Osteocyte (in vitro differentiated cells): ENCODE data around the gene TECTB. TPM values are rescaled to one million over a fixed set of nuclear protein-coding genes. Genes with fewer than 3 reads are reported as not detected.

ENCODE experiments used
- DNase-seq: peaks from one replicate; pipeline ENCODE4 v3.0.0; 2021; ENCODE audit warnings: mixed read lengths; ENCODE audit not compliant: unreplicated experiment; ENCODE audit errors: extremely low spot score
- H3K27ac Mint-ChIP-seq: one replicate; pipeline ENCODE4 v1.8.0; 2021; ENCODE audit warnings: mild to moderate bottlenecking, mixed read lengths; ENCODE audit not compliant: unreplicated experiment
- H3K27me3 Mint-ChIP-seq: one replicate; pipeline ENCODE4 v1.8.0; 2021; ENCODE audit warnings: mixed read lengths; ENCODE audit not compliant: unreplicated experiment
- H3K36me3 Mint-ChIP-seq: one replicate; pipeline ENCODE4 v1.8.0; 2021; ENCODE audit warnings: mixed read lengths; ENCODE audit not compliant: unreplicated experiment
- H3K4me1 Mint-ChIP-seq: one replicate; pipeline ENCODE4 v1.8.0; 2021; ENCODE audit warnings: mixed read lengths; ENCODE audit not compliant: unreplicated experiment
- H3K4me3 Mint-ChIP-seq: one replicate; pipeline ENCODE4 v1.8.0; 2021; ENCODE audit warnings: mild to moderate bottlenecking, moderate library complexity, mixed read lengths; ENCODE audit not compliant: unreplicated experiment
- H3K9me3 Mint-ChIP-seq: one replicate; pipeline ENCODE4 v1.8.0; 2021; ENCODE audit warnings: mixed read lengths; ENCODE audit not compliant: unreplicated experiment
- CTCF ChIP-seq: fragments of 200-600 bp; sonication (generic); IDR thresholded peaks from 2 replicates; pipeline ENCODE4 v1.5.0; 2021; ENCODE audit warnings: antibody characterized with exemption, mild to moderate bottlenecking, moderate library complexity
- microRNA-seq: library from miRNA; unstranded; fragments of <30 nt; microRNA quantifications from one replicate; pipeline ENCODE4 v1.1.0, GENCODE V29; 2020; ENCODE audit not compliant: unreplicated experiment
- total RNA-seq: library from RNA; stranded (reverse); gene quantifications from 2 replicates; pipeline ENCODE4 v1.2.1, GENCODE V29; 2021

Gene TECTB
- total RNA-seq, 1 donor from 2014 or later = not detected

- H3K4me3 Mint-ChIP-seq = no peak overlapping the region
- no peak overlapping the region for H3K27ac Mint-ChIP-seq
- H3K4me1 Mint-ChIP-seq = no peaks in the 10 kb centered on the region
- DNase-seq = no peak
- no peak for TF ChIP-seq CTCF
- H3K27me3 Mint-ChIP-seq = no peaks in the 10 kb centered on the region
- no peaks in the 10 kb centered on the region for H3K9me3 Mint-ChIP-seq
- no peaks in the 10 kb centered on the region for H3K36me3 Mint-ChIP-seq
These were observed 65.6 kb downstream of the TECTB start for GRCh38 chr10:112348759-112349158.

- Mint-ChIP-seq H3K27ac (no peak overlapping the region), H3K36me3 (no peaks in the 10 kb centered on the region)
- TF ChIP-seq CTCF = no peak
These were observed 66.4 kb downstream of the TECTB start for GRCh38 chr10:112349521-112350085.

GRCh38 chr10:112351146-112351545 lies 67.9 kb downstream of the TECTB start:
- Mint-ChIP-seq H3K27ac (no peak overlapping the region), H3K27me3 (no peaks in the 10 kb centered on the region)

More at GRCh38 chr10:112349521-112350085, 66.4 kb downstream of the TECTB start:
- DNase-seq = no peak
- no peaks in the 10 kb centered on the region for H3K9me3 Mint-ChIP-seq
- no peaks in the 10 kb centered on the region for H3K4me1 Mint-ChIP-seq
- H3K27me3 Mint-ChIP-seq = no peaks in the 10 kb centered on the region
- H3K4me3 Mint-ChIP-seq = no peak overlapping the region

GRCh38 chr10:112352044-112352443 lies 68.8 kb downstream of the TECTB start:
- H3K27me3 Mint-ChIP-seq = no peaks in the 10 kb centered on the region
- no peak overlapping the region for H3K4me3 Mint-ChIP-seq
- TF ChIP-seq CTCF = no peak
- H3K27ac Mint-ChIP-seq = no peak overlapping the region
- H3K9me3 Mint-ChIP-seq = no peaks in the 10 kb centered on the region
- H3K36me3 Mint-ChIP-seq = no peaks in the 10 kb centered on the region
- no peaks in the 10 kb centered on the region for H3K4me1 Mint-ChIP-seq
- DNase-seq = no peak

More at GRCh38 chr10:112351146-112351545, 67.9 kb downstream of the TECTB start:
- no peaks in the 10 kb centered on the region for H3K9me3 Mint-ChIP-seq
- no peaks in the 10 kb centered on the region for H3K36me3 Mint-ChIP-seq
- no peaks in the 10 kb centered on the region for H3K4me1 Mint-ChIP-seq
- no peak overlapping the region for H3K4me3 Mint-ChIP-seq
- no peak for TF ChIP-seq CTCF
- DNase-seq = no peak

GRCh38 chr10:112353046-112353445 lies 69.8 kb downstream of the TECTB start:
- H3K27ac Mint-ChIP-seq = no peak overlapping the region
- no peaks in the 10 kb centered on the region for H3K4me1 Mint-ChIP-seq
- H3K9me3 Mint-ChIP-seq = no peaks in the 10 kb centered on the region
- H3K27me3 Mint-ChIP-seq = no peaks in the 10 kb centered on the region
- H3K36me3 Mint-ChIP-seq = no peaks in the 10 kb centered on the region
- TF ChIP-seq CTCF = no peak
- no peak for DNase-seq
- no peak overlapping the region for H3K4me3 Mint-ChIP-seq

Small RNA genes within 50 kb of the gene (microRNA-seq; reads per million reads assigned to microRNA genes)
- gene MIR6715A = not detected
- gene MIR6715B = not detected

Other genes with a start within 250 kb of the TECTB start
- 10.0 and 11.9 TPM in 2 replicates for gene GPAM, start 99.6 kb upstream of the TECTB start, total RNA-seq
- gene ACSL5, start 90.7 kb downstream of the TECTB start, total RNA-seq = 0.46 and 0.57 TPM in 2 replicates
- gene ZDHHC6, start 163.5 kb downstream of the TECTB start, total RNA-seq = 28.5 and 32.6 TPM in 2 replicates
- 26.3 and 29.1 TPM in 2 replicates for gene VTI1A, start 163.8 kb downstream of the TECTB start, total RNA-seq